Dendritic cell treated with granulocyte-macrophage colony-stimulating factor and Interleukin-4, amounts not matched to agents 40 ng/mL and 50 ng/mL, for 4 days (primary cell): ENCODE measurements around the gene SFTPD.
"Not testable (repeated sequence)": the region's sequence is repeated elsewhere in the genome, so short reads cannot be mapped to it uniquely, and the experiment has no call there.

Experiments used
- H3K27ac Mint-ChIP-seq: one replicate; pipeline ENCODE4 v1.8.0; 2022; ENCODE audit warnings: mild to moderate bottlenecking, mixed read lengths
- H3K27me3 Mint-ChIP-seq: one replicate; pipeline ENCODE4 v1.8.0; 2022; ENCODE audit warnings: mild to moderate bottlenecking, mixed read lengths
- H3K36me3 Mint-ChIP-seq: one replicate; pipeline ENCODE4 v1.8.0; 2022; ENCODE audit warnings: low read depth, mixed read lengths
- H3K4me1 Mint-ChIP-seq: one replicate; pipeline ENCODE4 v1.8.0; 2022; ENCODE audit warnings: low read depth, mixed read lengths
- H3K4me3 Mint-ChIP-seq: one replicate; pipeline ENCODE4 v1.8.0; 2022; ENCODE audit warnings: mild to moderate bottlenecking, moderate library complexity, mixed read lengths
- H3K9me3 Mint-ChIP-seq: one replicate; pipeline ENCODE4 v1.8.0; 2022; ENCODE audit warnings: mixed read lengths
- intact Hi-C: fragments of 100-400 bp; cut with micrococcal nuclease; formaldehyde crosslinking; loops from one replicate; pipeline ENCODE4 v1.15.0; 2022

Gene SFTPD

DNA sequence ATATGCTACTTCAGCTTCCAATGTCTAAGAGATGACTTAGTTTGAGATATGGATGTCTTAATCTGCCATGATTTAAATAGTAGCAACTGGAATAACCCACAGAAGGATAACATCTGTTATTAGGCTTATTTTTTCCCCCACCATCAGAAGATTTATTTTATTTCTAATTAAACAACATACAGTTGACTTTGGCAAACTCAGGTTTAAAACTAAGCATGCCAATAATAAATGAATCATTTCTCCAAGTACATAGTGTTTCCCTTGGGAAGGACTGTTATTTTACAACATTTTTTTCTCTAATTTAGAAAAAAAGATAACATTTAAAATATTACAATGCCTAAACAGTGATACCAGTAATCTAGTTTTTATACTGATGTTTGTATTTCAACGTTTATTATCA lies 58.4 kb downstream of the SFTPD start:
- H3K4me3 Mint-ChIP-seq, result no peak overlapping the region
- no peak overlapping the region for H3K27ac Mint-ChIP-seq
- no peaks in the 10 kb centered on the region for H3K9me3 Mint-ChIP-seq
- H3K36me3 Mint-ChIP-seq, result no peaks in the 10 kb centered on the region
- peaks cover 20% of the 10 kb centered on the region for H3K4me1 Mint-ChIP-seq
- intact Hi-C loops, result no loop called here
- peaks cover 9% of the 10 kb centered on the region for H3K27me3 Mint-ChIP-seq

DNA sequence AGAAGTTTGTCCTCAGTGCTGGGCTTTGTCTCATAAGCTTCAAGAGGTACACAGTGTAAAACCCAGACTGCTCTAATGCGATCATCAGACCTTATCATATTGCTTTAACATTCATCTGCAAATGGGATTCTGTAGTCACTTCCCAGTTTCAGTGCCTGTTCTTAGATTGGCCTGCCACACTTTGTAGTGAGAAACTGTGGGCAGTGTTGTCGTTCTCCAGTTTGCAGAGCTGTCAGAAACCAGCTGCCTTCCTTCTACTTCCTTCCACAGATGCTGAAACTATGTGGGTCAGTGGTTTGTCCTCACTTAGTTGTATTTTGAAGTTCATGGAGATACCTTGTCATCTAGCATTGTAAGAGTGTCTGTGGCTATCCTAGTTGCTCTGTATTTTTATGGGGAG lies 59.9 kb downstream of the SFTPD start:
- H3K36me3 Mint-ChIP-seq, H3K27me3 Mint-ChIP-seq, H3K9me3 Mint-ChIP-seq, intact Hi-C loops, H3K4me3 Mint-ChIP-seq, H3K27ac Mint-ChIP-seq: not testable (repeated sequence)
- peaks cover 20% of the 10 kb centered on the region for H3K4me1 Mint-ChIP-seq
